T-helper 1 cell treated with Interleukin-12 subunit alpha and Interleukin-12 subunit beta and Interleukin-4 antibody, amounts not matched to agents 30 ng/mL and 1 ng/mL, for 36 hours (primary cell): ENCODE results near the gene MIB2. TPM values are rescaled to one million over a fixed set of nuclear protein-coding genes. Genes with fewer than 3 reads are reported as not detected.

Source experiments
- intact Hi-C: fragments of 100-400 bp; cut with micrococcal nuclease; formaldehyde crosslinking; loops from one replicate; pipeline ENCODE4 v1.15.1; 2024
- total RNA-seq: library from RNA; stranded (reverse); gene quantifications from 2 replicates; pipeline ENCODE4 v1.2.3, GENCODE V29; 2022

The MIB2 gene
- total RNA-seq, 1 donor from 2014 or later: 36.7 TPM

GRCh38 chr1:1597275-1597930, 17.9 kb upstream of the MIB2 start:
- intact Hi-C loops: no loop called here

DNA sequence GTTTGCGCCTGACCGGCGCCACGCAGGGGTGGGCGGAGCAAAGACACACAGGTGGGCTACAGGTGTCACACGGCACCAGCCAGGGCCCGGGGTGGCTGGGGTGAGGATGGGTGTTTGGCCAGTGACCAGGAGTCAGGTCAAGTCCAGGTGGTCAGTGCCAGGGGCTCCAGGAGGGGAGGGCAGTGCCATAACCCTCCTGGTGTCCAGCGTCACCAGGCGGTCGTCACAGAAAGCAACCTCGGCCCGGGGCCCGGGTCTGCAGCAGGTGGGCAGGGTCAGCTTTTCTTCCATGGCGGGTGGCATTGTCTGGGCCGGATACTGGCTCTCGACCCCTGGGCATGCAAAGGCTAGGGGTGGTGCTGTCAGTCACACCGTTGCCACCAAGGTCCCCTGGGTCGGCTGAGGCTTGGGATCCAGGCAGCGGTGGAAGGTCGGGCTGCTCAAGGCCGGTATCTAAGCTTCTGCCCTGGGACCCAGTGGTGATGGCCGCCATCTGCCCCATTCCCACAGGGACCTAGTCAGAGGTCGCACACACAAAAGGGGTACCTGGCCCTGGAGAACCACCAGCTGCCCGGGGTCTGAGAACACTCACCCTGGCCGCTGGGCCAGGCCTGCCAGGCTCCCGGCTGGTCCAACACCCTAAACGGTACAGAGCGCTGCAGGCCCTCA, 17.1 kb upstream of the MIB2 start:
- intact Hi-C loops: no loop called here

GRCh38 chr1:1598720-1599029, 16.6 kb upstream of the MIB2 start:
- intact Hi-C loops: no loop called here

DNA sequence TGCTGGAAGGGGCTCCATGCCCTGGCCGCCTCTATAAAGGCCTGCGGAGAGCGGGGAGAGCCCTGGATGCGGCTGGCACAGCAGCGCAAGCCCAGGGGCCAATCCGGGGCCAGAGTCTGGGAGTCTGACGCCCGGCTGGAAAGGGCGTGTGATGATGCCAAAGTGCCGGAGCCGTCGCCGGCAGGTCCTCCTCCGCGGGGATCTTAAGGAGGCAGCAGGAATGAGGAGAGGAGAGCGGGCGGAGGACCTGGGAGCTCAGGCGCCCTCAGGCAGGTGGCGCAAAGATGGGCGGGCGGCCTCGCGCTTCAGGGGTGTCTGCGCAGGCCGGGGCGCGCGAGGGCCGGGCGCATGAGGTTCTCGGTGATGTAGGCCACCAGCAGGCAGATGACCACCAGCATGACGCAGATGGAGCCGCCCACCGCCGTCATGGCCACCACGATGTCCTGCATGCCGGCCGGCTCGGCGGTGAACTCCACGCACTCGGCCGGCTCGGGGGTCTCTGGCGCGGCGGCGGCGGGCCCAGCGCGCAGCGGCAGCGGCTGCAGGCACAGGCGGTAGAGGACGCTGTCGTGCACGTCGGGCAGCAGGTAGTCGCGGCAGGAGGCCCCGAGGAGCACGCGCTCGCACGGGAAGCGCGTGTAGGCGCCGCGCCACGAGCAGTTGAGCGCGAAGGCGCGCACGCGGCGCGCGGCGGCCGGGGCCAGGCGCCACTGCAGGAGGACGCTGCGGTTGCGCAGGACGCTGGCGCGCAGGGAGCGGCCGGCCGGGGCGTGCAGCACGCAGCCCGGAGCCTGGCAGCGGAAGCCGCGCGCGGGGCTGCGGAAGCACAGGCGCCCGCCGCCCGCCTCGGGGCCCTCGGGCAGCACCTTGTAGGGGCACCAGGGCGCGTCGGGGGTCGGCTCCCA, 16.0 kb upstream of the MIB2 start:
- intact Hi-C loops: no loop called here

DNA sequence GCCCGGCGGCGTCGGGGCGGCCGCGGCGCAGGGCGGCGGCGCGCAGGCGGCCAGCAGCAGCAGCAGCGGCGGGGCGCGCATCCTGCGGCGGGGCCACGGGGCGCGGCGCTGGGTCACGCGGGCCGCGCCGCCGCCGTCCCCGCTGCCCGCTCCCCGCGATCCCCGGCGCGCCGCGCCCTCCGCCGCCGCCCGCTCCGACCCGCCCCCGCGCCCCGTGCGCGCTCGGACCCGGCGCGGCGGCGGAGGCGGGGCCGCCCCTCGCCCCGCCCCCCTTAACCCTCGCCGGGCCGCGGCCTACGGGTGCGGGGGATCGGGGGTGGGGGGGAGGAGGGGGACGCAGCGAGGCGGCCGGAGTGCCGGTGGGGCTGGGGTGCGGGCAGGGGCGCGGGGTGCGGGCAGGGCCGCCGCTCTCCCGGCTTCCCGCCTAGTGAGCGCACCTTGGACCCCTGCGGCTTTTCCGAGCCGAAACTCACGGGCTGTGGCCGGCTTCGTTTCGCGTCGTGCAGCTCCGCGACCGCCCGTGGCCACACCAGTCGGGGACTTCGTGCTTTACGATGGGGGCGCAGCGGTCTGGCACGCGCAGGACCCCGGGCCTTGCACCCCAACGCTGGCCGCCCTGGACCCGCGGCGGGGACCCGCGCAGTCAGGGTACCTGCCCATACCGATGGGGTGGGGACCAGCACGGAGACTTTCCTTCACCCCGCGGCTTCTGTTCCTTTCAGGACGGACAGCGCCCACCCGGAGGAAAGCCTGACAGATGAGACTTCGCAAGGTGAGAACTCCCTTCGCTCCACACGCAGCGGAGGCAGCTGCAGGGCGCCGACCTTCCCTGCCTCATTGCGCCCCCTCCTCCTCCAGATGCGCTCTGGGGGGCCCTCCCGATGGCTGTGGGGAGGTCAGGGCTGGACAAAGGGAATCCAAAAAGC, 15.1 kb upstream of the MIB2 start, which contains the start of gene FNDC10:
FNDC10 (minus strand) TSS at position 201 of the 926 bp plus-strand sequence; CDS start at position 81, 120 bp downstream.
- intact Hi-C loops: no loop called here

DNA sequence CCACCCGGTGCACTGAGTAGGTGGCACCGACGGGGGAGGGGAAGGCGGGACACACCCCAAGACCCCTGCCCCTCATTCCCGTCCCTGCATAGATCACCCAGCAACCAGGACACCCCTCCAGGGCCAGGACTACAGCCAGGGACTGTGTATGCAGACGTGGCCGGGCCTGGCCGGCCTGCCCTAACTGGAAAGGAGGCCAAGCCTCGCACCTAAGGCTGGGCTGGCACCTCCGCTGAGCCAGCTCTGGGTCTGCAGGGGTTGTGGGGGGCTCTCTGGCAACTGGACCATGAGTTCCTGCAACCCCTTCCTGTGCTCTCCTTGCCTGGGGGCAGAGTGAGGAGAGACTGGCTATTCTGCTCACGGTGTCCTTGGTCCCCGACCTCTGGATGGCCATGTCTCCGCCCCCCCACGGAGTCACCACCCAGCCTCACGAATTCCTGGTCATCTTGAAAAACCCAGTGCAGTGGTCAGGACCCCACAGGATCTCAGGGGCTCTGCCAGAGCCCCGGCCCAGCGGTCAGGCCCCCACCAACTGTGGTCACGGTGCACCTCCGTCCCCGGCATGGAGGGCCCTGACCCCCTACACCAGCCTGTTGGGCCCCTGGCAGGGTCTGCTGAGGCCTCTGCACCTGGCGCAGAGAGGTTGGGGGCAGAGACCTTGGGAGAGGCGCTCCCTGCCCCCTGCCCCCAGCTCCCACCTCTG, 14.3 kb upstream of the MIB2 start:
- intact Hi-C loops: no loop called here

DNA sequence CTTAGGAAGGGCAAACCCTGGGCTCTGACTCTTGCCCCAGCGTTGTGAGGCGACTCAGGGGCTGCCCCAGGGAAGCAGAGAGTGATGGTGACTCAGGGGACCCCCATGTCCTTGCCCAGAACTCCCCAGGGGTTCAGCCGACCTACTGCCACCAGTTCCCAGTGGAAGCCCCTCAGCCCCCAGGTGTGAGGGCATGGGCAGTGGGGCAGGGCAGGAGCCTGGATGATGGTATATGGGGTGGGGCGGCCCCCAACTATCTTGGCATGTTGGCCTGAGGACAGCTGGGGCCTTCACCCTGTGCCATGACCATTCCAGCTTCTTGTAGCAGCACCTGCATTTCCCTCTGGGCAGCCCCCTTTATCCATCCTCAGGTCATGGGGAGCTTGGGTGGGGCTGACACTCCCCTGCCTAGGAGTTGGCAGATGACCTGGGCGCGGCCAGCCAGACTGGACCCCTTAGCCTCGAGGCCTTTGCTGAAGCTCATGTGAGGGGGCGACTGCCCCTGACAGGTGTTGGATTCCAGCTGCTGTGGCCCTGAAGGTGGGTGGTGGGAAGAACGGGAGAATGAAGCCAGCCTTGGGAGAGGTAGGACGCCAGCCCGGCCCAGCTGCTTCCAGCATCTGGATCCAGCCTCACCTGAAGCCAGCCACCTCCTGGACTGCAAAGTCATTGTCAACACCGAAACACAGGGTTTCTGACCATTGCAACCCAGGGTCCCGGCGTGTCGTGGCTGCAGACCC, 13.6 kb upstream of the MIB2 start:
- intact Hi-C loops: no loop called here

- intact Hi-C loops: no loop called here
These were observed 12.9 kb upstream of the MIB2 start for GRCh38 chr1:1602304-1602967.

DNA sequence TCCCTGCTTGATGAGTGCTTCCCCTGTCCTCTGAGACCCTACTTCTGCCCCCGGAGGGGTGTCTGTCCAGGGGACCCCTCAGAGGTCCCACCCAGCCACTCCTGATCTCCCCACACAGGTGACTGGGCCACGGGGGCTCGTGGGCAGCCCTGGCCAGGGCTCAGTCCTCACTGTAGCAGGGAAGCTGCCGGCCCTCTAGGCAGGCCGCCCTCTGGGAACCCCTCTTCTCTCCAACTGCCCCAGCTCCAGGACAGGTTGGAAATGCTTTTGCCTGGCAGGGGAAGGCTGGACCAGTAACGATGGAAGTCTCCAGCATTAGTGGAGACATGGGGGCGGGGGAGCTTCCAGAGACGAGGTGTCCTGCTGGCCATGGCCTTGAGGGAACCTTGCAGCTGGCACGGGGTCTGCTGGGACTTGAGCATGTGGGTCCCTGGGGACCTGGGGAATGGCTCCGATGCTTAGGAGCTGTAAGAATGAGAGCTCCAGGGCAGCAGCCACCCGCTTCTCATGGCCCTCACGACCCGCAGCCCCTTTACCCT, 12.3 kb upstream of the MIB2 start:
- intact Hi-C loops: no loop called here

DNA sequence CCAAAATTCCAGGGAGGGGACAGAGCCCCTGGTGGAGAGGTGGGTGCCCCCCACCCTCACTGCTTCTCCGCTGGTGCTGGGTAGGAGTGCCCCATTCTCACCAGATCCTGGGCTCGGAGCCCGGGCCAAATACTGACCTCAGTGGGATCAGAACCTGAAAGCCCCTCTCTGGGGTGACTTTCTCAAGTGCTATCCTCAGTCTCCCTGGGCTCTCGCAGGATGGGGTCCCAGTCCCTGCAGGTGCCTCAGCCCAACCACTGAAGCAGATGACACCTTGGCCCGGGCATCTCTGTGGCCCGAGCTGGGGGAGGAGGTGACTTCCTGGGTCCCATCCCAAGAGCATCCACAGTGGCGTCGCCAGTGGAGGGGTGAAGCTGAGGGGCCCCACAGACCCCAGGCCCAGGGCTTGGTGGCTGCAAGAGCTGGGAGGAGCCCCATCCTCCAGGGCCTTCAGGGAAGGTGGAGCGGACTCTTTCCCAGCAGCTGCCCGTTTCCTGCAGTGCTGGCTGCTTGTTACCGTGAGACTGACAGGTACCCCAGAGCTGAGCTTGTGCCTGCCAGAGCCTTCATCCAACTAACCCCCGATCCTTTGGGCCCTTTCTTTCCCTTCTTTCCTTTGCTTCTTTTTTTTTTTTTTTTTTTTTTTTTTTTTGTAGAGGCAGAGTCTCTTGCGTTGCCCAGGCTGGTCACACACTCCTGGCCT, 11.5 kb upstream of the MIB2 start:
- intact Hi-C loops: no loop called here

DNA sequence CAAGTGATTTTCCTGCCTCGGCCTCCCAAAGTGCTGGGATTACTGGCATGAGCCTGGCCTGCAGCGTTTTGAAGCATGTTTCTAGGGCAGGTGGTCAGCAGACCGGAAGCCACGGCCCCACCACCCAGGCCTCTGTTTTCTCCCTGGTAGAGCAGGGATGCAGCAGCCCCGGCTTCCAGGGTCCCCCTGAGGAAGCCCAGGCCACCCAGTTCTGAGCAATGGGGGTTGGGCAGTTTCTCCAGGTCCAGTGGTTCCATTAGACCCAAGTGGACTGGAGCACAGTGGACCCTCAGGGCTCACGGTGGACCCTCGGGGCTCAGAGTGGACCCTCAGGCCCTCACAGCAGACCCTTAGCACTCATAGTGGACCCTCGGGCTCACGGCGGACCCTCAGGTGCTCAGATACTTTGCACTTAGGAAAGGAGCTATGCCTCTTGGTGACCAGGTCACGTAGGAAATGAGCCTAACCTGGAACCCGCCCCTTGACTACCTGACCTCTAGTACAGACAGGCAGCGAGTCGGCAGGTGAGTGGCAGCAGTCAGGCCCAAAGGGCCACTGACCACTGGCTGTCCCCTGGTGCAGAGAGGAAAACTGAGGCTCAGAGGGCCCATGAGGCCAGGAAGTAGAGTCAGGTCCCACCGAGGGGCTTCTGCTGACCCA, 10.8 kb upstream of the MIB2 start:
- intact Hi-C loops: no loop called here

GRCh38 chr1:1605034-1605591, 10.2 kb upstream of the MIB2 start:
- intact Hi-C loops: no loop called here

DNA sequence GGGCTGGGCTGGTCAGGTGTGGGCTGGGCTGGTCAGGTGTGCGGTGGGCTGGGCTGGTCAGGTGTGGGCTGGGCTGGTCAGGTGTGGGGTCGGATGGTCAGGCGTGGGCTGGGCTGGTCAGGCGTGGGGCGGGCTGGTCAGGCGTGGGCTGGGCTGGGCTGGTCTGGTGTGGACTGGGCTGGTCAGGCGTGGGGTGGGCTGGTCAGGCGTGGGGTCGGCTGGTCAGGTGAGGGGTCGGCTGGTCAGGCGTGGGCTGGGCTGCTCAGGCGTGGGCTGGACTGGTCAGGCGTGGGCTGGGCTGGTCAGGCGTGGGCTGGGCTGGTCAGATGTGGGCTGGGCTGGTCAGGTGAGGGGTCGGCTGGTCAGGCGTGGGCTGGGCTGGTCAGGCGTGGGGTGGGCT, 9.6 kb upstream of the MIB2 start:
- intact Hi-C loops: no loop called here

DNA sequence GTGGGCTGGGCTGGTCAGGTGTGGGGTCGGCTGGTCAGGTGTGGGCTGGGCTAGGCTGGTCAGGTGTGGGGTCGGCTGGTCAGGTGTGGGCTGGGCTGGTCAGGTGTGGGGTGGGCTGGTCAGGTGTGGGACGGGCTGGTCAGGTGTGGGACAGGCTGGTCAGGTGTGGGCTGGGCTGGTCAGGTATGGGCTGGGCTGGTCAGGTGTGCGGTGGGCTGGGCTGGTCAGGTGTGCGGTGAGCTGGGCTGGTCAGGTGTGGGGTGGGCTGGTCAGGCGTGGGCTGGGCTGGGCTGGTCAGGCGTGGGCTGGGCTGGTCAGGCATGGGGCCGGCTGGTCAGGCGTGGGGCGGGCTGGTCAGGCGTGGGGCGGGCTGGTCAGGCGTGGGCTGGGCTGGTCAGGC, 9.1 kb upstream of the MIB2 start:
- intact Hi-C loops: no loop called here

DNA sequence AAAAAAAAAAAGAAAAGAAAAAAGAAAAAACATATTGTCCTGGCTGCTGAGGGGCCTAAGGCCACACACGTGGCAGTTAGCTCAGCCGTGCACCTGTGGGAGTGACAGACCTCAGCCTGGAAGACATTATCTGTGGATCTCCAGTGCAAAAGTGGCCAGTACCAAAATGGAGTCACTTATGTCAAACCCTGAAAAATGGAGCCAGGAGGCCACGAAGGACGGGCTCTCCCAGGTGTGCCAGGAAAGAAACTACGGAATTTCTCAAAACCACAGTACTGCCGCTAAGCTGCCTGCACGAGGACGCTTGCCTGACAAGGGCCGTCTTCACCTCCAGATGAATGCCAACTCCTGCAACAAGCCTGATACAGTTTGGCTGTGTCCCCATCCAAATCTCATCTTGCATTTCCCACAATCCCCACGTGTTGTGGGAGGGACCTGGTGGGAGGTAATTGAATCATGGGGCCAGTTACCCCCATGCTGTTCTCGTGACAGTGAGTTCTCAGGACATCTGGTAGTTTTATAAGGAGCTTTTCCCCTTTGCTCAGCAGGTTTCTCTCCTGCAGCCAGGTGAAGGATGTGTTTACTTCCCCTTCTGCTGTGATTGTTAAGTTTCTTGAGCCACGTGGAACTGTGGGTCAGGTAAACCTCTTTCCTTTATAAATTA, 5.3 kb upstream of the MIB2 start:
- intact Hi-C loops: no loop called here

DNA sequence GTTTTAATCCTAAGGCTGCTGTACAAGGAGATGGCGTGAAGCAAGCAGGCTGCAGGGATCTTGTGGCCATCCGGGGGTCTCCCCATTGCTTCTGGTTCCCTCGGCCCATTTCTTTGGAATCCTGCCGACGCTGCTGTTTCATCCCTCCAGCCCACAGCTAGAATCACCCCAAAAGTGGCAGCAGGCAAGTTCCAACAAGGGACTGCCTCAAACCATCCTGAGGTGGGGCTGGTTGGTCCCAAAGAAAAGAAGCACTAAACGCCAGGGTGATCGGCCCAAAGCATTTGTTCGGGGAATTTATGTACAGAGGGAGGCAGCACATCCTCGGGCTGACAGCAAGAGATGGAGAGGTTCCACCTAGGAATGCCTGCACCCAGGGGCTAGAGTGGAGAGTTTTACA, 4.5 kb upstream of the MIB2 start:
- intact Hi-C loops: no loop called here

- intact Hi-C loops: no loop called here
These were observed 3.2 kb upstream of the MIB2 start for GRCh38 chr1:1612104-1612400.
